ENCODE data around the gene FSHB. TPM values are rescaled to one million over a fixed set of nuclear protein-coding genes. Genes with fewer than 3 reads are reported as not detected.

Gene FSHB
- total RNA-seq, 1 experiment from 2014 or later, result not detected

DNA sequence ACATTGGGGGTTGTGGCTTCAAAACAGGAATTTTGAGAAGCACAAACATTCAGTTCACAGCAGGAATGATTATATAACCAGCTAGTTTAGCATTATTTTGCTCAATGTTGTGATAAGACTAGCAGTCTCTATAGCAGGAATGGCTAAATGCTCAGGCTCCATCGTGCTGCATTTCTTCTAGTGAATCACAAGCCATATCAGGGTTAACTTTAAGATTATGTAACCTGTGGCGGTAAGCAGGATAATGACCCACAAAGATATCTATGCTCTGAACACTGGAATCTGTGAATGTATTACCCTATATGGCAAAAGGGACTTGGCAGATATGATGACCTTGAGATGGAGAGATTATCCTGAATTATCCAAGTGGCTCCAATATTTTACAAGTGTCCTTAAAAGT is 14.8 kb downstream of the FSHB start:
- intact Hi-C loops (cut with micrococcal nuclease), result no loop called here
- Histone ChIP-seq H3K9me3 (ENCODE audit: low read length) (no peaks in the 10 kb centered on the region), H3K79me2 (ENCODE audit: low read length) (no peaks in the 10 kb centered on the region), H3K27ac (ENCODE audit: low read length) (no peak overlapping the region), H3F3A (ENCODE audit: low read length, unreplicated experiment) (no peaks in the 10 kb centered on the region), H3K9ac (ENCODE audit: low read length) (no peak overlapping the region), H3K9me2 (replicated peaks; ENCODE audit: low read length) (no peaks in the 10 kb centered on the region), H3K4me1 (ENCODE audit: insufficient read depth, low read length) (no peaks in the 10 kb centered on the region), H4K20me1 (ENCODE audit: low read length) (no peaks in the 10 kb centered on the region), H3K4me2 (ENCODE audit: low read length) (no peak overlapping the region), H3K4me3 (ENCODE audit: low read length) (no peak overlapping the region), H3K36me3 (ENCODE audit: low read depth, low read length) (no peaks in the 10 kb centered on the region), H3K27me3 (ENCODE audit: low read length) (no peaks in the 10 kb centered on the region), H2AFZ (ENCODE audit: low read length) (no peak overlapping the region)
- DNase-seq (no peak), ATAC-seq (no peak)
- CTCF ChIA-PET, result no interaction called here
- POLR2A ChIA-PET (ENCODE audit: unreplicated experiment), result no interaction called here
- no TSS peak for BruUV-seq (replicated peaks)
- no peak for TF ChIP-seq EZH2phosphoT487 (IDR thresholded peaks at IDR 0.05; ENCODE audit: borderline replicate concordance, low read length)
- TF ChIP-seq EZH2 (IDR thresholded peaks at IDR 0.05; ENCODE audit: low read length, unreplicated experiment), result no peak
- TF ChIP-seq, protein P1, sequence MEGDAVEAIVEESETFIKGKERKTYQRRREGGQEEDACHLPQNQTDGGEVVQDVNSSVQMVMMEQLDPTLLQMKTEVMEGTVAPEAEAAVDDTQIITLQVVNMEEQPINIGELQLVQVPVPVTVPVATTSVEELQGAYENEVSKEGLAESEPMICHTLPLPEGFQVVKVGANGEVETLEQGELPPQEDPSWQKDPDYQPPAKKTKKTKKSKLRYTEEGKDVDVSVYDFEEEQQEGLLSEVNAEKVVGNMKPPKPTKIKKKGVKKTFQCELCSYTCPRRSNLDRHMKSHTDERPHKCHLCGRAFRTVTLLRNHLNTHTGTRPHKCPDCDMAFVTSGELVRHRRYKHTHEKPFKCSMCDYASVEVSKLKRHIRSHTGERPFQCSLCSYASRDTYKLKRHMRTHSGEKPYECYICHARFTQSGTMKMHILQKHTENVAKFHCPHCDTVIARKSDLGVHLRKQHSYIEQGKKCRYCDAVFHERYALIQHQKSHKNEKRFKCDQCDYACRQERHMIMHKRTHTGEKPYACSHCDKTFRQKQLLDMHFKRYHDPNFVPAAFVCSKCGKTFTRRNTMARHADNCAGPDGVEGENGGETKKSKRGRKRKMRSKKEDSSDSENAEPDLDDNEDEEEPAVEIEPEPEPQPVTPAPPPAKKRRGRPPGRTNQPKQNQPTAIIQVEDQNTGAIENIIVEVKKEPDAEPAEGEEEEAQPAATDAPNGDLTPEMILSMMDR (conservative IDR thresholded peaks at IDR 0.05; ENCODE audit: low read depth, low read length), result no peak

DNA sequence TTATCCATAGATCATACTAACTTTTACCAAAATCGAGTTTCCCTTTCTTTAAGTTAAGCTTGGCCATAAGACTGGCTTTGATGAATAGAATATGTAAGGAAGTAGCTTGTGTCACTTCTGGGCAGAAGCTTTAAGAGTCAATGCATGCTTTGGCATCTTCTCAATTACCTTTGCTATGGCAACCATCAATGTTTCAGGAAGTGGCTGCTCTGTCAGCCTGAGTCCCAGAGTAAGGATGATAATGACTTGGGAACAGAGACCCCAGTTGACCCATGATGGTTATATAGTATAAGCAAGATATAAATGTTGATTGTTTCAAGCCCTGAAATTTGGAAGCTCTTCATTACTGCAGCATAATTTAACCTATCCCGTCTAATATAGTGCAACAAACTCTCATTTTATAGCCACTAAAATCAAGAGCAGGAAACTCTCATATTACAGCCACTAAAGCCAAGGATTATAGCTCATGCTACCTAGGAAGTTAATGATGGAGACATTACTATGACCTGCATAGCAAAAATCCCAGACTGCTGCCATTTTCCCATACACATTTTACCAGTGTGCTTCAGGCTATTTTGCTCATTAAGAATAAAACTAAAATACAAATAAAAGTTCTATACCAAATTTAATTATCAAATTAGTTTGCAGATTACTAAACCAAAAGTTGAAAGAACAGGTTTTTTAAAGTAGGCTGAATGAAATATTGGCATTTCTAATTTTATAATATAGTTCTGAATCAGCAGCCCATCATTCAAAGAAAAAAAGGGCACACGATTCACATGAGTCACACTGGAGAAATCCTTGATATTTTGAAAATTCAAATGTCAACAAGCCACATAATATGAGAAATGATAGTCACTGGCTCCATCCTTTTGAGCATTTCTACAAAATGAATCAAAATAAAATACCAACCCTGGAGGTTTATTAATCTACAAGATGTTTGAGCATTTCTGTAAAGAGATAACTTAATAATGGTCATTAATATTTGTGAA is 23.8 kb downstream of the FSHB start:
- Histone ChIP-seq H3K27me3 (ENCODE audit: low read length) (no peaks in the 10 kb centered on the region), H3K9me3 (ENCODE audit: low read length) (no peaks in the 10 kb centered on the region), H3K4me2 (ENCODE audit: low read length) (no peak overlapping the region), H4K20me1 (ENCODE audit: low read length) (no peaks in the 10 kb centered on the region), H3K9me2 (replicated peaks; ENCODE audit: low read length) (no peaks in the 10 kb centered on the region), H3K9ac (ENCODE audit: low read length) (no peak overlapping the region), H3F3A (ENCODE audit: low read length, unreplicated experiment) (no peaks in the 10 kb centered on the region), H2AFZ (ENCODE audit: low read length) (no peak overlapping the region), H3K4me3 (ENCODE audit: low read length) (no peak overlapping the region), H3K36me3 (ENCODE audit: low read depth, low read length) (no peaks in the 10 kb centered on the region), H3K27ac (ENCODE audit: low read length) (no peak overlapping the region), H3K79me2 (ENCODE audit: low read length) (no peaks in the 10 kb centered on the region), H3K4me1 (ENCODE audit: insufficient read depth, low read length) (no peaks in the 10 kb centered on the region)
- no TSS peak for BruUV-seq (replicated peaks)
- ChIA-PET CTCF (no interaction called here), POLR2A (ENCODE audit: unreplicated experiment) (no interaction called here)
- ATAC-seq (no peak), DNase-seq (no peak)
- intact Hi-C loops (cut with micrococcal nuclease), result no loop called here
- TF ChIP-seq EZH2phosphoT487 (IDR thresholded peaks at IDR 0.05; ENCODE audit: borderline replicate concordance, low read length), result no peak
- TF ChIP-seq EZH2 (IDR thresholded peaks at IDR 0.05; ENCODE audit: low read length, unreplicated experiment), result no peak
- TF ChIP-seq, protein P1 (conservative IDR thresholded peaks at IDR 0.05; ENCODE audit: low read depth, low read length), result no peak

GRCh38 chr11:30255637-30256036 is 24.8 kb downstream of the FSHB start:
- H3K4me3 ChIP-seq (ENCODE audit: low read length), result no peak overlapping the region
- no peak overlapping the region for H3K9ac ChIP-seq (ENCODE audit: low read length)
- intact Hi-C loops (cut with micrococcal nuclease), result no loop called here
- ATAC-seq (no peak), DNase-seq (no peak)
- H2AFZ ChIP-seq (ENCODE audit: low read length), result no peak overlapping the region
- no peaks in the 10 kb centered on the region for H4K20me1 ChIP-seq (ENCODE audit: low read length)
- no peaks in the 10 kb centered on the region for H3K9me3 ChIP-seq (ENCODE audit: low read length)
- no peak for TF ChIP-seq EZH2 (IDR thresholded peaks at IDR 0.05; ENCODE audit: low read length, unreplicated experiment)
- H3K4me2 ChIP-seq (ENCODE audit: low read length), result no peak overlapping the region
- H3K4me1 ChIP-seq (ENCODE audit: insufficient read depth, low read length), result no peaks in the 10 kb centered on the region
- no peaks in the 10 kb centered on the region for H3K9me2 ChIP-seq (replicated peaks; ENCODE audit: low read length)
- CTCF ChIA-PET, result no interaction called here
- no peak overlapping the region for H3K27ac ChIP-seq (ENCODE audit: low read length)
- no TSS peak for BruUV-seq (replicated peaks)
- no peaks in the 10 kb centered on the region for H3K36me3 ChIP-seq (ENCODE audit: low read depth, low read length)
- no peaks in the 10 kb centered on the region for H3K79me2 ChIP-seq (ENCODE audit: low read length)
- H3F3A ChIP-seq (ENCODE audit: low read length, unreplicated experiment), result no peaks in the 10 kb centered on the region
- no peaks in the 10 kb centered on the region for H3K27me3 ChIP-seq (ENCODE audit: low read length)
- POLR2A ChIA-PET (ENCODE audit: unreplicated experiment), result no interaction called here
